Measurements from ENCODE around the gene GIPC2.

Gene GIPC2

GRCh38 chr1:78184460-78185072, 138.8 kb downstream of the GIPC2 start:
- TF ChIP-seq CTCF (IDR thresholded peaks at IDR 0.05; ENCODE audit: low read depth, low read length) = no peak
- Histone ChIP-seq H3K27me3 (ENCODE audit: insufficient read depth, low read depth, severe bottlenecking) (no peaks in the 10 kb centered on the region), H3K36me3 (no peaks in the 10 kb centered on the region), H3K4me3 (ENCODE audit: low read depth, low read length) (no peak overlapping the region), H3K27ac (no peak overlapping the region), H3K9me3 (ENCODE audit: severe bottlenecking) (peaks cover 2% of the 10 kb centered on the region)
- DNase-seq = no peak

Measured in WERI-Rb-1 (cell line).